ENCODE data around the gene ANKRD9.
"Not testable (repeated sequence)": the region's sequence is repeated elsewhere in the genome, so short reads cannot be mapped to it uniquely, and the experiment has no call there.

ANKRD9 gene, protein sequence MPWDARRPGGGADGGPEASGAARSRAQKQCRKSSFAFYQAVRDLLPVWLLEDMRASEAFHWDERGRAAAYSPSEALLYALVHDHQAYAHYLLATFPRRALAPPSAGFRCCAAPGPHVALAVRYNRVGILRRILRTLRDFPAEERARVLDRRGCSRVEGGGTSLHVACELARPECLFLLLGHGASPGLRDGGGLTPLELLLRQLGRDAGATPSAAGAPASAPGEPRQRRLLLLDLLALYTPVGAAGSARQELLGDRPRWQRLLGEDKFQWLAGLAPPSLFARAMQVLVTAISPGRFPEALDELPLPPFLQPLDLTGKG

DNA sequence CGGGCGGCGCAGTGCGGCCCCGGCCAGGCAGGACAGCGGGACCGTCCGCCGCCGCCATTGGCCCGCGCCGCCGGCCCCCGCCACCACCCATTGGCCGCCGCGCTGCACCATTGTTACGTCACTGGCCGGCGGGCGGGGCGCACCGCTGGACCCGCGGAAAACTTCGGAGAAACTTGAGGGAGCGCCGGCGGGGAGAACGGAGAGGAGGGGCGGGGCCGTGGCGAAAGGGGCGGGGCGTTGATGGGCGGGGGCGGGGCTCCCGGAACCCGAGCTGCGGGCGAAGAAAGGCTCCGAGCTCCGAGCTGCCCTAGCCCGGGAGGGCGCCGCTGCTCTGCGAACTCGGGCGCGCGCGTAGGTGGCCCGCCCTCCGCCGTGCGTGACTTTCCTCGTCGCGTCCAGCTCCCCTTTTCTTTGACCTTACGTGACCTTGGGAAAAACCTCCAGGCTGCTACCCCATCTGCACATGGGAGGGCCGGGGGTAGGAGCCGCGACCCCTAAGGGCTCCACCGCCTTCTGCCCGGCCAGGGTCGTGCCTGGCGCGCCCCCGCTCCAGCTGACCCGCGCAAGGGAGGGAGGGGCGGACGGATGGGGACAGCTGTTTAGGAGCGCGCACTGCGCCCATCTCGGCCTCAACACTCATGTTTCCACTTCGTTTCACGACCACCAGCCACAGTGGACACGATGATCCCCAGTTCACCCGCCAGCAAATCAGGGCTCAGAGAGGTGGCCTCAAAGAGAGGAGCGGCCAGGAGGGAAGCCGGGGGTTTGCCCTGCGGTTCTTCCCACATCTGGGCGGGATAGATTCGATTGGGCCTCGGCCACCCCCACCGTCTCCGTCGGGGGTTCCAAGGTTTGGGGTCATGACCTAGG is at the start of gene ANKRD9:
ANKRD9 (minus strand) TSS at position 31 of the 870 bp plus-strand sequence. CDS start 1,887 bp downstream, outside the sequence.
- H3K27ac ChIP-seq: peak within 1 kb of the TSS; percentile 64 to 93 (median 83)
- peak within 1 kb of the TSS; percentile 46 to 64 (median 53) for H3K4me3 ChIP-seq

DNA sequence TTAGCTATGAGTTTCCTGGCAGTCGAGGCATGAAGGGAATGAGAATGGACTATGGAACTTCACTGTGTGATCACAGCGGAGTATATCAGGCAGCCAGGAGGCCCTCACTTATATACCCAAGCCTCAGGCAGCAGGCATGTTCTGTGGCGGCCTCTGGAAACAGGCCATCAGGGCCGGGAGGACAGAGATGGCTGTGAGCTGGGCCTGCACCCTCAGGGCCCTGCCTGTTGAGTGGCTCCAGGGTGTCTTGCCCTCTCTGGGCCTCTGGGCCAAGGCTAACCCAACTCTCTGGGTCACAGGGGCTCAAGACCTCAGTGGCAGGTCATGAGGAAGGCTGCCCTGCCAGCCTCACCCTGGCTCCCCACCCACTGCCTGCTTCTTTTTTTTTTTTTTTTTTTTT is 49.0 kb upstream of the ANKRD9 start:
- H3K4me3 ChIP-seq: no peak overlapping the region
- peak overlapping the region in 1 of 21 experiments; percentile 31 for H3K27ac ChIP-seq

DNA sequence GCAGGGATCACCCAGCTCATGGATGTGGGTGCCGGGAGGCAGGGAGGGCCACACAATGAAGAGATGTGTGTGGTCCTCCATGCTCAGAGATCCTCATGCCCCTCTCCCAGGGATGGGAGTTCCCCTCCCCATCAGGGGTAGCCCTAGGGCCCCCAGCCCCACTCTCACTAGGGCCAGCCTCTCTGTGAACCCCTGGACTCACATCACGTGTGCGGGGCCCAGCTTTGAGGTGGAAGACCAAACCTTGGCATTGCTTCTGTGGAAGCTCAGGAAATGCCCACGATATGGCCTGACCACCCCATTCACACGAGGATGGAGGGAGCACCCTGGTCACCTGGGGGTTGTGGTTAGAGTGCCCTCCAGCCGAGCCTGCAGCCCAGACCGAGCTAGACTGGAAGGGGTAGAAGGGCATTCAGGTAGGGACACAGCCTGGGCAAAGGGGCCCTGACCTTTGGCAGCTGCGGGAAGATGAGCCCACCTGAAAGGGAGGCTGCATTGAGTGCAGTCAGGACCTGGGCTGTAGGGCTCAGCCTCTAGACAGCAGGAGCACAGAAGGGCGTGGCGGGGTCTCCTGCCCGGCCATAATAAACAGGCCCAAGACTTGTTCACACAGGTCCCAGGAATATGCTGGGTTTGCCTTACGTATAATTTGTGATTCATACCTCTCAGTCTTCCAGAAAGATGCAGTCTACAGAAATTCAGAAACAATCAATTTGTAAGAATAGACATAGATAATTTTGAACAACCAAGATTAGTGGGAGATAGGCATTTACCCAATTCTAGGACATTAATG is 48.1 kb upstream of the ANKRD9 start:
- H3K4me3 ChIP-seq: no peak overlapping the region
- H3K27ac ChIP-seq: peak overlapping the region in 1 of 21 experiments; percentile 31

DNA sequence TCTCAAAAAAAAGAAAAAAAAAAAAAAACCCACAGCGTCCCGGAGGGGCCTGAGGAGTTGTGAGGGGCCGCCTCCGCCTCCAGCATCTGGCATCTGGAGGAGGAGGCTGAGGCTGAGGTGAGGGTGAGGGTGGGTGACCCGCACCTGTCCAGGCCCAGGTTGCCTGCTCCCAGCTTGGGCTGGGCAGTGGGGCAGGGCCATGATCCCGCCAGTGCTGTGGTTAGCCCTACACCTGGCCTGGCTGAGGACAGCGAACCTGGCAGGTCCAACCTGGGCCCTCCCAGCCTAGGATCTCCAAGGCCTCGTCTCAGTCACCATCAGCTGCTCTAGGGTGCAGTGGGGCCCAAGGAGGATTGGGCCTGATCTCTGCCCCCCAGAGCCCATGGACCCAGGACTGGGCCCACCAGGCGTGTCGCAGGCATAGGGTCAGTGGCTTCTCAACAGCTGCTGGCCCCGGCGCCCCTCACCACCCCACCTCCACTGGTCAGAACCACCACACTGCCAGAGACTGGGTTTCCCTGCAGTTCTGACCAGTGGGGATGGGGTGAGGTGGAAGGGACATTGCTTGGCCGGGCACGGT is 46.6 kb upstream of the ANKRD9 start:
- Histone ChIP-seq H3K4me3 (no peak overlapping the region), H3K27ac (peak overlapping the region in 1 of 21 experiments; percentile 98)

DNA sequence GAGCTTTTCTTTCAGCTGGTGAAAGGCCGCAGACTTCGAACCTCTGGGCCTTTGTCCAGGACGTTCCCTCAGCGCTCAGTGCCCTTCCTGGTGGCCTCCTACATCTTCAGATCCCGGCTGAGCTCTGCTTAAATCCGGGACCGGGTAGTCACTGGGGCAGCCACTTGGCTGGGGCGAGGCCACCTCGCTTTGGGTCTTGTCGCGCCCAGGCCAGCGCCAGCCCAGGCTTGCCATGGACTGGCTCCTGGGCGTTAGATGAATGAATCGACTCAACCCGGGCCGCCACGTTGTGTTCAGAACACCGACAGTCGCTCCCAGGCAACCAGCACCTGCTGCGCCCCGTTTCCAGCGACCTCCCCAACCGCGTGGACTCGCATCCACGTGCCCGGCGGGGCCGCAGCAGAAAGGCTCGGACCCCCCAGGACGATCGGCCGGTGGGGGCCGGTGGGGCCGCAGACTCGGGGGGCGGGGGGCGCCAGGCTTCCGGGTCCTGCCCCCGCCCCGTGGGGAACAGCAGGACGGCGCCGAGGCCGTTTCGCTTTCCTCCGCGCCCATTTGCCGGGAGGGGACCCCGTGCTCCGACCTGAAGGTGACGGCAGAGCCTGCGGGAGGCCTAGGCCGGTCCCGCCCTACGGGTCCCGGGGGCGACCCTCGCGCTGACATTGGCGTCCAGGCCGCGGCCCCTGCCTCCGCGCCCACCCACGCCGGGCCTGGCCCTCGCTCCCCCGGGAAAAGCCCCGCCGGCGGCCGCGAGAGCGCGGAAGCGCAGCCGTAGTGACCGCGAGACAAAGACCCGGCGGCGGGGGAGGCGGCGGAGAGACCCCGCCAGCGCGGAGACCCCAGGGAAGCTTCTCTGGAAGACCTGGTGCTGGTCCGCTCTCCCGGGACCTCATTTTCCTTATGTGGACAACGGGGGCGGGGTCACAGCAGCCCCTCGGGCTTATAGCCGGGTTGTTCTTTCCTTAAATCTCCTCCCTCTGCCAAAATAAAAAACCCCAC is 45.5 kb upstream of the ANKRD9 start:
- Histone ChIP-seq H3K4me3 (peak overlapping the region; percentile 61 to 93 (median 69)), H3K27ac (peak overlapping the region; percentile 67 to 98 (median 88))

DNA sequence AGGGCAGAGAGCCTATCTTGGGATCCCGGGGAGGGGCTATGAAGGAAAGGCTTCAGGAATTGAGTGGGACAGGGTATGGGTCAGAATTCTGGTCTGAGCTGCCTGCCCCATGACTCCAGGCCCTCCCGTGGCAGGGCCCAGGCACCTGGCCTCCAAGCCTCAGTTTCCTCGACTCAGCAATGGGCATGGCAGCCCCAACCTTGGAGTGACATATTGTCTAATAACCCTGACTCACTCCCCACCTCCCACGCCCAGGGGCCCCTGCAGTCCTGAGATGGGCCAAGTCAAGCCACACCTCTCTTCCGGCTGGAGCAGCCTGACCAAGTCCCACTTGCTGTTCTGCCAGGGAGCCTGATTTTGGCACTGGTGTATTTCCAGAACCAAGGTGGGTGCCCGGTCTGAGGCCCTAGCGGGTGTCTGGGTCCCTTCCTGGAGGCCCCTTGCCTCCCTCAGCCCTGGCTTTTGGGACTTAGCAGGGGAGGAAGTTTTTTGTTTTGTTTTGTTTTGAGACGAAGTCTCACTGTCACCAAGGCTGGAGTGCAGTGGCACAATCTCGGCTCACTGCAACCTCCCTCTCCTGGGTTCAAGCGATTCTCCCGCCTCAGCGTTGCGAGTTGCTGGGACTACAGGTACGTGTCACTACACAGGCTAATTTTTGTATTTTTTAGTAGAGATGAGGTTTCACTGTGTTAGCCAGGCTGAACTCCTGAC is 42.6 kb upstream of the ANKRD9 start:
- Histone ChIP-seq H3K27ac (peak overlapping the region in 11 of 21 experiments; percentile 2 to 74 (median 64)), H3K4me3 (peak overlapping the region in 1 of 7 experiments; percentile 2)

DNA sequence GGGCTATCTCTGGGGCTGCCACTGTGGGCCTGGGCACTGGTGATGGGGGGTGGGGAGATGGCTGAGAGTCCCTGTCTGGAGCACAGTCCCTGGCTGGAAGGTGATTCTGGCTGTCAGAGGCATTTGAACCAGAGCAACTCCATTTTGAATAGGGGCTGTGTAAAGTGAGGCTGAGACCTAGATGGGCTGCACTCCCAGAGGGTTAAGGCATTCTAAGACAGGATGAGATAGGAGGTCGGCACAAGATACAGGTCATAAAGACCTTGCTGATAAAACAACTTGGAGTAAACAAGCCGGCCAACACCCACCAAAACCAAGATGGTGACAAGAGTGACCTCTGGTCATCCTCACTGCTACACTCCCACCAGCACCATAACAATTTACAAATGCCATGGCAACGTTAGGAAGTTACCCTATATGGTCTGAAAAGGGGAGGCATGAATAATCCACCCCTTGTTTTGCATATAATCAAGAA is 41.4 kb upstream of the ANKRD9 start:
- not testable (repeated sequence) for H3K4me3 ChIP-seq, H3K27ac ChIP-seq

DNA sequence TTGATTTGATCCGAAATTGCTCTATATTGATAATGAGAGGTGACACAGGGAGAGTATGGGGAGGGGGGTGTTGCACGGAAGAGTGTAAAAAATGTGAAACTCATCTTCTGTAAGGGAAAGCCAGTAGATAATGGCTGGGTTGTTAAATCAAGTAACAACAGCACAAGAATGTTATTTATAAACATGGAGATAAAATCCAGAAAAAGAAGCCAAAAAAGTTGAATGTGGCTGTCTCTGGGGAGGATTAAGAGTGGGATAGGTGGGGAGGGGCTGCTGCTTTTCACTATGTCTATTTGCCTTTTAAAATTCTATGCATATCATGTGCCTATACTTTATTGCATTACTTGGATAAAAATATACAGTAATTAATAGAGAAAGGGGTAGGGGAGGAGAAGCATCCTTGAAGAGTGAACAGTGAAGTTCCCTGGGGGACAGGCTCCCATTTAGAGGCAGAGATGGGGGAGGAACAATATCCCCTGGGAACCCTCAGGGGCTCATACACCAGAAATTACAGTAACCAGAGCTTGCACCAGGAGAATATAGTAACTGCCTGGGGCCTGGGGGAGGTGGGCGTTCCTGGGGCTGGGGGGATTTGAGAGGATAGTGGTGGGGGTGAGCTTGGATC is 39.2 kb upstream of the ANKRD9 start:
- Histone ChIP-seq H3K4me3 (no peak overlapping the region), H3K27ac (no peak overlapping the region)

DNA sequence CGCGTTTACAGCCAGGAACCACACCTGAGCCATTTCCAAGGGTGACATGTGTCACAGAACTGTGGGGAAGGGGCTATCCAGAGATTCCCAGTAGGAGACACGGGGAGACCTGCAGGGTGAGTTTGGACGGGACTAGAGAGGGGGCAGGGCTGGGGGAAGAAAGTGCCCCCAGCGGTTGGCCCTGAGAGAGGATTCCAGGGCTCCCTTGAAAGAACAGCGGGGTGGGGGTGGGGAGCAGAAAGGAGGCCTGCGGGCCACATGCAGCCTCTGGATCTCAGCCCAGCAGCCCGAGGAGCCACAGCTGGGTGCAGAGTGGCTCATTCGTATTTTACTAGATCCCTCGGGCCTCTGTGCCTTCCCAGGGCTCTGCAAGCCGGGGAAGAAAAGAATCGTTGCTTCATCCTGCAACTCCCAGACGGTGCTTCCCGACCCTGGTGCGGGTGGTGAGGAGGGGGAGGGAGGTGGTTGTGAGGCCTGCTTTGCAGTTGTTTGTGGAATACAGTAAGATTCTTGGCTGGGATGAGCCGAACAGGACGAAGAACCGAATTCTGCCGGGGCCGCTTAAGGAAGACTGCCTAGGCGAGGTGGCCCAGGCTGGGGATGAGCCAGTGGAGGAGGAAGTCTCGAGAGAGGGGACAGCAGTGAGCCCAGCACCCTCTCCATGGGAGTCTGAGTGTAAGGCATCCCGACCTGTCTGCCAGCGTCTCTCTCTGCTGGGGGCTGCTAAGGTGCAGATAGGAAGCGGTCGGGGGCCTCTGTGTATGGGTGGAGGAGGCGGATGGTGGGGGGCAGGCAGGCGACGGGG is 36.1 kb upstream of the ANKRD9 start:
- Histone ChIP-seq H3K27ac (peak overlapping the region in 6 of 21 experiments; percentile 11 to 63 (median 44)), H3K4me3 (no peak overlapping the region)

DNA sequence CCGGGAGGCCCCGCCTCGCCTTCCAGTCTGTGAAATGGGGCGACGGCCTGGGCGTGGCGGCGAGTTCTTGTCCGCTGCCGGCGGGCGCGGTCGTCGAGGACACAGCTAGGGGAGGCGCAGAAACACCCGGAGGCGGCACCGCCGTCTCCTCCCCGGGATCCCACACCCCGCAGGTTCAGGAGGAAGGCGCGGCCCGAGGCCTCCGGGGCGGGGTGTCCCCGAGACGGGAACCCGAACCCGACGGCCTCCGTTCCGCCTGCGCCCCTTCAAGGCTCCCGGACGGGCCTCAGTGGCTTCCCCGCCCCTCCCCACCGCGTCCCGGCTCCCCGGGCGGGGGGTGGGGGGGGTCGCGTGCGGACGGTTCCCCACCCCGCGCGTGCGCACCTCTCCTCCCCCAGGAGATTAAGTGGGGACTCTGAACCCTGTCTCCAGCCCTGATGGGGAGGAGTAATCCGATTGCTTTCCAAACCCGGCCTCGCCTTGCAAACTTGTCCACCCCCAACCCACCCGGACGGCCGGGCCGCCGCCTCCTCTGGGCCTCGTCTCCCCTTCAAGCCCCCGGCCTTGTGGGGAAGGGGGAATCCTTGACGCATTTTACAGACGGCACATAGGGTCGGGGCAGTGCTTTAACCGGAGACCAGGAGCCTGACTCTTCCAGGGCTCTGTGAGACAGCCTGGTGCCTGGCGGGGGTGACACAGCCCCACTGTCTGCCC is 35.3 kb upstream of the ANKRD9 start:
- peak overlapping the region in 3 of 7 experiments; percentile 0 to 24 (median 7) for H3K4me3 ChIP-seq
- peak overlapping the region in 9 of 21 experiments; percentile 11 to 63 (median 39) for H3K27ac ChIP-seq

DNA sequence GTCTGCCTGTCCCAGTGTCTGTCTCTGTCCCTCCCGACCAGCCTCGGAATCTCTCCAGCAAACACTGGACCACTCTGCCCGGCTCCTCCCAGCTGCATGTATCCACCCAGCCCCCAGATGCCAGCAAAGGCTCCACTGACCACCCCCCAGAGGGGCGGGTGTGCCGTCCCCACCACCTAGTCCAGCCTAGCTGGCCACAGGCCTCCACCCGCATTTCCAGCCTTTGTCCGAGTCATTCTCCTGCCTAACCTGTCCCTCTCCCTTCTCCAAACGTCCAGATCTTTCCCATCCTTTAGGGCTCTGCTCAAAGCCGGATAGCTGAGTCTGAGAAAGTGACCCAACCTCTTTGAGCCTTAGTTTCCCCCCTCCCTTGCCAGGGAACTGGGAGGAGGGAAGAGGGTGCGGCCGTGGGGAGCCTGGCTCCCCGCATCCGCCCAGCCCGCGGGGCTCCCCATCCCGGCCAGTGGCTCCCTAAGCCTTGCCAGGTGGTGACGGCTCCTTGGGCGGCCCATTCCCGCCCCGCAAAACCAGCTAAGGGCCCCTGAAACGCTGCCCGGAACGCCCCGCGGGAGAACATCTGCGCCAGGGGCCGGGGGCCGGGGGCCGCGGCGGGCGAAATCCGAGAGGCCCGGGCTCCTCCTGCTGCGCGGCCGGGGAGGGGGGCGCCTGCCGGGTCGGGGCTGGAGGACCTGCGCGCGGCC is 34.6 kb upstream of the ANKRD9 start:
- Histone ChIP-seq H3K4me3 (peak overlapping the region in 2 of 7 experiments; percentile 7 to 24), H3K27ac (peak overlapping the region in 6 of 21 experiments; percentile 1 to 39 (median 13))

DNA sequence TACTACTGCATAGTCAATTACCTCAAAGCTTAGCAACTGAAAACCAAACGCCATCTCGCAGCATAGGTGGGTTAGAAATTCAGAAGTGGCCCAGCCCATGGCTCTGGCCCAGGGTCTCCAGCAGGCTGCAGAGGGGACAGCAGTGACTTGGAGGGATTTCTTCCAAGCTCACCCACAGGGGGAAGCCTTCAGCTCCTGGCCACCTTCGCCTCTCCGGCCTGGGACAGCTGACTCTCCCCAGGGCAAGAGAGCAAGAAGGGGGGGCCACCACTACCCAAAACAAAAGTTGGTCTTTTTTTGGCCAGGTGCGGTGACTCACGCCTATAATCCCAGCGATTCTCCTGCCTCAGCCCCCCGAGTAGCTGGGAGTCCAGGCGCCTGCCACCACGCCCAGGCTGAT is 32.2 kb upstream of the ANKRD9 start:
- Histone ChIP-seq H3K4me3 (no peak overlapping the region), H3K27ac (no peak overlapping the region)

DNA sequence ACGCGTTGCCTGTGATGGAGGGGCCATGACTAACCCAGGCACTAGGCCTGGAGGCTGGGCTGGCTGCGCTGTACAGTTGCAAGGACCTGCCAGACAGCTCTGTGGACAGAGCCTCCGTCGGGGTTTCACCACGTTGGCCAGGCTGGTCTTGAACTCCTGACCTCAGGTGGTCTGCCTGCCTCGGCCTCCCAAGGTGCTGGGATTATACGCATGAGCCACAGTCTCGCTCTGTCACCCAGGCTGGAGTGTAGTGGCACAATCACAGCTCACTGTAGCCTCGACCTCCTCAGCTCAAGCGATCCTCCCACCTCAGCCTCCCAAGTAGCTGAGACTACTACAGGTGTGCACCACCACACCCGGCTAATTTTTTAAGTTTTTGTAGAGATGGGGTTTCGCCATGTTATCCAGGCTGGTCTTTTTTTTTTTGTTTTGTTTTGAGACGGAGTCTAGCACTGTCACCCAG is 31.5 kb upstream of the ANKRD9 start:
- H3K27ac ChIP-seq: peak overlapping the region in 2 of 21 experiments; percentile 2 to 56
- not testable (repeated sequence) for H3K4me3 ChIP-seq

DNA sequence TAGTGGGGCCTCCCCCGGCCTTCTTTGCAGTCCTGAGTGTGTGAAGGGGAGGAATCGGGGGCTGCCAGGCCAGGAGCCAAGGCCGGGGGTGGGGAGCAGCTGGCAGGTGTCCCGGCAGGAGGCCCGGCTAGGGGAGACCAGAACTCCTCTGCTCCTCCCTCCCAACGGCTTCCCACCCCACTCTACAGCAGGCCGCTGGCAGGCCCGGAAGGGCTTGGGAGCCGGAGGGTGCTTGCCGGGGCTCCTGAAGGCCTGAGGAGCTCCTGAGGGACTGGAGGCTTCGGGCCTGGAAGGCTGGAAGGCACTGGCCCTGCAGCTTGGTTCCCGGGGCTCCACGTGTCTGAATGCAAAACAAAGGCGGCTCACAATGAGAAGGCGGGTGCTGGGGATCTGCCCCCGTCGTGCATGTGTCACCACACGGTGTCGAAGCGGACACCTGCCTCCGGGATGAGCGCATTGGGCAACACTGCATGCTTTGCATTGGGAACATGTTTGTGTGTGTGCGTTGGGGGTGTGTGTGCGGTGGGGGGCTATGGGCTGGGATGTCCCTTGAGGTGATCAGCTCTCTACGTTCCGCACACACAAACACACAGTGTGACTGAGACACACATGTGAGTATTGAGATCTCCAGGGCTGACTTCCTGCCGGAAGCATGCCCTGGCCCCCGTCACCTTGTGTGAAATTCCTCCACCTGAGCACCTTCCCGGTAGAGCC is 30.9 kb upstream of the ANKRD9 start:
- no peak overlapping the region for H3K4me3 ChIP-seq
- peak overlapping the region in 4 of 21 experiments; percentile 2 to 56 (median 35) for H3K27ac ChIP-seq

Measured in skin epidermis (tissue), 12 donors.